Stimulated activated naive CD8-positive, alpha-beta T cell treated with anti-CD3 and anti-CD28 coated beads, Interleukin-15, Interleukin-2, amounts not matched to agents 100 U/mL and 50 U/mL, for 24 hours (primary cell): ENCODE results near the gene XPO6.

Experiments used
- ATAC-seq: fragments of 150-1000 bp; cut with Tn5 transposase; one replicate; pipeline ENCODE4 v1.10.0; 2021
- DNase-seq: peaks from one replicate; pipeline ENCODE4 v3.0.0; 2021

Gene XPO6

GRCh38 chr16:28062847-28063521 lies 148.8 kb downstream of the XPO6 start:
- no peak for ATAC-seq
- peak; percentile 13 for DNase-seq

GRCh38 chr16:28062261-28062846 lies 149.4 kb downstream of the XPO6 start:
- DNase-seq, result no peak
- no peak for ATAC-seq

GRCh38 chr16:28061352-28062101 lies 150.2 kb downstream of the XPO6 start:
- ATAC-seq (no peak), DNase-seq (no peak)

GRCh38 chr16:28059841-28060575 lies 151.8 kb downstream of the XPO6 start:
- ATAC-seq, result no peak
- no peak for DNase-seq

- ATAC-seq, result peak; percentile 39
- DNase-seq, result no peak
Measured at GRCh38 chr16:28058839-28059589, 152.8 kb downstream of the XPO6 start.

DNA sequence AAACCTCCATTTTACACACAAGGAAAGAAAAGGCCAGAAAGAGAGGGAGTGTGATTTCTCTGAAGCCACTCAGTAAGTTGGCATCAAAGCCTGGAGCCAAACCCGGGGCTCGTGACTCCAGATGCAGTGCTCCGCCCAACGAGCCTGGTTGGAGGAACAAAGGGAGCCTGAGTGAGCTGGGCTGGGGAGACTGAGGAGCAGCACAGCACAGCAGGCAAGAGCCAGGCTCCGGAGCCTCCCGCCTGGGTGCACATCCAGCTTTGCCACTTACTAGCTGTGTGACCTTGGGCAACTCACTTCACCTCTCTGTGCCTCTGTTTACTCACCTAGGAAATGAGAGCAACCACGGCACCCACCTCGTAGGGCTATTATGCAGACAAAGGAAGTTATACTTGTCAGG lies 153.8 kb downstream of the XPO6 start:
- DNase-seq (no peak), ATAC-seq (no peak)

DNA sequence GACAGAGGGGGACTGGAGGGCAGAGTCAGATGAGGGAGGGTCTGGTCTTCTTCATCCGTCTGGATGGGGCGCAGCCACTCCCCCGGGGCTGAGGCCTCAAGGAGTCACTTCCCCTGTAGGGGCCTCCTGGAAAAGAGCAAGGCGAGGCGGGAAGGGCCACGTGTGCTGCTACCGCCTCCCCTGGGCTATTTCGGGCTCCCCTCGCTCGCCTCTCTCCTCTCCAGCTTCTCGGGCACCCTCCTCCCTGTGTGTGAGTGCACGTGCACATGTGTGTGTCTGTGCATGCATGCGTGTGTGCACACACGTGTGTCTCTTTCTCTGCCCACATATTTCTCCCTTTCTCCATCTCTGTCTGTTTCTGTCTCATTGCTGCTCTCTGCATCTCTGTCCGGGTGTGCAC lies 158.3 kb downstream of the XPO6 start:
- DNase-seq (no peak), ATAC-seq (no peak)

DNA sequence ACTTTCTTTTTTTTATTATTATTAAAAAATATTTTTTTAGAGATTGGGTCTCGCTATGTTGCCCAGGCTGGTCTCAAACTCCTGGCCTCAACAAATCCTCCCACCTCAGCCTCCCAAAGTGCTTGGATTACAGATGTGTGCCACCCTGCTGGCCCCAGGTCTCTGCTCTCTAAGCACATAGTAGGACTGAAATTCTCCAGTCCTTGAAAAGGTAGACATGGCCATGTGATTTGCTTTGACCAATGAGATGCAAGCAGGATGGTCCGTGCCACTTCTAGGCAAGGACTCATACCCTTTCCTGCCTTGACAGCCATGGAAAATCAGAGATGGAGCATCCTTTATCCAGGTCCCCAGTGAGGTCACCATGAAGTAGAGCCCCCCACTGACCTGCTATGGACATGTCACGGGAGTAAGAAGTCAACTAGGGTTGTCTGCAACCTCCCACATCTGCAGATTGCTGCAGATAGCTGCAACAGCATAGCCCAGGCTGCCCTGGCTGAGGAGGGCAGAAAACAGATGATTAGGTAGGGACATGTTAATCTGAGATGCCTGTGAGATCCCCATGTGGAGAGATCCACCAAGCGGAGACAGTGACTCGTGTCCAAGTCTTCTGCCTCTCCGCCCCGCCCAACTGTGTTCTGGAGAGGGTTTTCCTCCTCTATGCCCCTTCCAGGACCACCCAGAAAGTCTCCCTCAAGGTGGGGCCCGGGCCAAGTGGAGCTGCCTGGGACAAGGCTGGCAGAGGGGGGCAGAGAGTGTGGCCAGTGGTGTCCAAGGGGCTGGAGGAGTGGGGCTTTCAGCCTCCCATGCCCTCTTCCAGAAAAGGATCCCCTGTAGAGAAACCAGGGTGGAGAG lies 159.3 kb downstream of the XPO6 start:
- DNase-seq (no peak), ATAC-seq (no peak)

DNA sequence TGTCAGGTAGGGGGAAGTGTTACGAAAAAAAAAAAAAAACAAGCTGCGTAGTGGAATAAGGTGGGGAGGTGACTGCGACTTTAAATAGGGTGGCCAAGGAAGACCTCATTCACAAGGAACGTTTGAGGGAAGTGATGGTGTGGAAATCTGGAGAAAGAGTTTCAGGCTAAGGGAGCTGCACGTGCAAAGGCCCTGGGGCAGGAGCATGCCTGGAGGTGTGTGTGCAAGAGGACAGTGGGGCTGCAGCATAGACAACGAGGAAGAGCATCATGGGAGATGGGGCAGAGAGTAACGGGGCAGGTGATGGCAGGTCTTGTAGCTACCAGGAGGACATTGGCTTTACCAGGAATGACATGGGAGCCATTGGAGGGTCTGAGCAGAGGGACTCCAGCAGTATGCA lies 160.3 kb downstream of the XPO6 start:
- ATAC-seq (no peak), DNase-seq (no peak)
